Activated CD4-positive, alpha-beta T cell treated with anti-CD3 and anti-CD28 coated beads for 36 hours (primary cell): Measurements from ENCODE around the gene LYST. TPM values are rescaled to one million over a fixed set of nuclear protein-coding genes. Genes with fewer than 3 reads are reported as not detected.
A peak's percentile ranks its signal among the peaks of the same experiment; 100 is the strongest.
"Not testable (repeated sequence)": the region's sequence is repeated elsewhere in the genome, so short reads cannot be mapped to it uniquely, and the experiment has no call there.

ENCODE experiments used
- ATAC-seq: fragments of 200-7000 bp; cut with Tn5 transposase; one replicate; pipeline ENCODE4 v1.10.0; 2021; ENCODE audit warnings: mild to moderate bottlenecking, moderate library complexity
- CTCF ChIA-PET: fragments of 350-600 bp; sonication (Branson Sonifier 250); formaldehyde crosslinking; loops from one replicate; lab custom pipeline; 2021; ENCODE audit warnings: antibody characterized with exemption; lab: Charles Lee
- POLR2A ChIA-PET: fragments of 350-600 bp; sonication (Branson Sonifier 250); formaldehyde crosslinking; loops from one replicate; lab custom pipeline; 2021; ENCODE audit warnings: antibody characterized with exemption, inconsistent platforms; lab: Charles Lee
- DNase-seq: peaks from one replicate; pipeline ENCODE4 v3.0.0-alpha.2; 2020
- H3K27ac Mint-ChIP-seq: one replicate; pipeline ENCODE4 v1.8.0; 2021; ENCODE audit warnings: mixed read lengths
- H3K27me3 Mint-ChIP-seq: one replicate; pipeline ENCODE4 v1.8.0; 2021; ENCODE audit warnings: mixed read lengths
- H3K36me3 Mint-ChIP-seq: one replicate; pipeline ENCODE4 v1.8.0; 2021; ENCODE audit warnings: low read depth, mixed read lengths
- H3K4me1 Mint-ChIP-seq: one replicate; pipeline ENCODE4 v1.8.0; 2021; ENCODE audit warnings: mixed read lengths
- H3K4me3 Mint-ChIP-seq: one replicate; pipeline ENCODE4 v1.8.0; 2021; ENCODE audit warnings: mild to moderate bottlenecking, moderate library complexity, mixed read lengths
- H3K9me3 Mint-ChIP-seq: one replicate; pipeline ENCODE4 v1.8.0; 2021; ENCODE audit warnings: low read depth, mixed read lengths
- intact Hi-C, 2 experiments: fragments of 100-400 bp; cut with DNase I in 1 of 2; cut with micrococcal nuclease in 1 of 2; formaldehyde crosslinking; loops; one replicate each; pipeline versions ENCODE4 v1.14.2 to v1.15.1; 2022 to 2024; cut with DNase I, micrococcal nuclease
- total RNA-seq, 2 experiments: library from RNA; stranded (reverse); gene quantifications; one replicate each; pipeline ENCODE4 v1.2.3, GENCODE V29; 2021

The LYST gene
- total RNA-seq, 2 experiments from 2014 or later, result 28.1 to 32.3 TPM

GRCh38 chr1:235638612-235639011 lies 228.1 kb downstream of the LYST start:
- H3K4me3 Mint-ChIP-seq, H3K9me3 Mint-ChIP-seq, H3K27ac Mint-ChIP-seq, ATAC-seq, H3K27me3 Mint-ChIP-seq, H3K36me3 Mint-ChIP-seq, CTCF ChIA-PET, POLR2A ChIA-PET, intact Hi-C loops, DNase-seq: not testable (repeated sequence)
- H3K4me1 Mint-ChIP-seq, result peaks cover 23% of the 10 kb centered on the region

GRCh38 chr1:235637756-235638534 lies 228.8 kb downstream of the LYST start:
- Mint-ChIP-seq H3K4me1 (peaks cover 19% of the 10 kb centered on the region), H3K4me3 (no peak overlapping the region), H3K27me3 (peaks cover 3% of the 10 kb centered on the region), H3K27ac (no peak overlapping the region), H3K9me3 (no peaks in the 10 kb centered on the region), H3K36me3 (no peaks in the 10 kb centered on the region)
- CTCF ChIA-PET, result no interaction called here
- POLR2A ChIA-PET, result no interaction called here
- ATAC-seq (no peak), DNase-seq (no peak)
- intact Hi-C loops, result no loop called here

GRCh38 chr1:235635938-235636662 lies 230.6 kb downstream of the LYST start:
- no peaks in the 10 kb centered on the region for H3K9me3 Mint-ChIP-seq
- no peak overlapping the region for H3K27ac Mint-ChIP-seq
- H3K4me1 Mint-ChIP-seq, result peaks cover 9% of the 10 kb centered on the region
- CTCF ChIA-PET, result interaction anchor here (0.8 kb wide), 1 partner anchor 39 kb away, joined by 3 read pairs; no protein-coding TSS in a partner anchor
- DNase-seq, result no peak
- H3K4me3 Mint-ChIP-seq, result no peak overlapping the region
- POLR2A ChIA-PET, result no interaction called here
- peak; percentile 42 for ATAC-seq
- H3K36me3 Mint-ChIP-seq, result no peaks in the 10 kb centered on the region
- intact Hi-C loops, result no loop called here
- peaks cover 4% of the 10 kb centered on the region for H3K27me3 Mint-ChIP-seq

GRCh38 chr1:235632506-235633401 lies 234.0 kb downstream of the LYST start:
- DNase-seq, result no peak
- CTCF ChIA-PET, result interaction anchor here (1.0 kb wide), 1 partner anchor 114 kb away, joined by 3 read pairs; no protein-coding TSS in a partner anchor
- ATAC-seq, result peak; percentile 53

GRCh38 chr1:235631816-235632215 lies 234.9 kb downstream of the LYST start:
- ChIA-PET CTCF (no interaction called here), POLR2A (no interaction called here)
- Mint-ChIP-seq H3K36me3 (no peaks in the 10 kb centered on the region), H3K9me3 (no peaks in the 10 kb centered on the region), H3K4me3 (no peak overlapping the region), H3K4me1 (peaks cover 6% of the 10 kb centered on the region), H3K27ac (no peak overlapping the region), H3K27me3 (peaks cover 4% of the 10 kb centered on the region)
- intact Hi-C loops, result no loop called here
- DNase-seq, result no peak
- no peak for ATAC-seq

More at GRCh38 chr1:235632506-235633401, 234.0 kb downstream of the LYST start:
- Mint-ChIP-seq H3K27ac (peak overlapping the region; percentile 34), H3K4me1 (peaks cover 6% of the 10 kb centered on the region), H3K36me3 (no peaks in the 10 kb centered on the region), H3K27me3 (peaks cover 4% of the 10 kb centered on the region), H3K4me3 (no peak overlapping the region), H3K9me3 (no peaks in the 10 kb centered on the region)
- POLR2A ChIA-PET, result no interaction called here
- intact Hi-C loops, result no loop called here

GRCh38 chr1:235628316-235629005 lies 238.2 kb downstream of the LYST start:
- H3K4me1 Mint-ChIP-seq, result peaks cover 8% of the 10 kb centered on the region
- no peak for ATAC-seq
- no peak overlapping the region for H3K27ac Mint-ChIP-seq
- no peak for DNase-seq
- ChIA-PET CTCF (interaction anchor here (0.6 kb wide), 1 partner anchor 103 kb away, joined by 3 read pairs; no protein-coding TSS in a partner anchor), POLR2A (no interaction called here)
- no peak overlapping the region for H3K4me3 Mint-ChIP-seq
- intact Hi-C loops, result no loop called here
- H3K27me3 Mint-ChIP-seq, result peaks cover 8% of the 10 kb centered on the region
- H3K9me3 Mint-ChIP-seq, result no peaks in the 10 kb centered on the region
- no peaks in the 10 kb centered on the region for H3K36me3 Mint-ChIP-seq

- ATAC-seq (no peak), DNase-seq (no peak)
- no peaks in the 10 kb centered on the region for H3K36me3 Mint-ChIP-seq
- CTCF ChIA-PET, result interaction anchor here (0.6 kb wide), 1 partner anchor 23 kb away, joined by 4 read pairs; no protein-coding TSS in a partner anchor
- intact Hi-C loops, result no loop called here
- POLR2A ChIA-PET, result no interaction called here
- no peak overlapping the region for H3K27ac Mint-ChIP-seq
- peaks cover 2% of the 10 kb centered on the region for H3K4me1 Mint-ChIP-seq
- H3K9me3 Mint-ChIP-seq, result no peaks in the 10 kb centered on the region
- peaks cover 8% of the 10 kb centered on the region for H3K27me3 Mint-ChIP-seq
- no peak overlapping the region for H3K4me3 Mint-ChIP-seq
These were observed 240.9 kb downstream of the LYST start for GRCh38 chr1:235625831-235626230.

GRCh38 chr1:235625340-235625739 lies 241.4 kb downstream of the LYST start:
- no peaks in the 10 kb centered on the region for H3K9me3 Mint-ChIP-seq
- DNase-seq (no peak), ATAC-seq (no peak)
- POLR2A ChIA-PET, result no interaction called here
- intact Hi-C loops, result no loop called here
- H3K27ac Mint-ChIP-seq, result no peak overlapping the region
- H3K4me1 Mint-ChIP-seq, result peaks cover 2% of the 10 kb centered on the region
- no peaks in the 10 kb centered on the region for H3K36me3 Mint-ChIP-seq
- no peak overlapping the region for H3K4me3 Mint-ChIP-seq
- H3K27me3 Mint-ChIP-seq, result peaks cover 8% of the 10 kb centered on the region
- CTCF ChIA-PET, result interaction anchor here (0.6 kb wide), 1 partner anchor 23 kb away, joined by 4 read pairs; no protein-coding TSS in a partner anchor

GRCh38 chr1:235624721-235625333 lies 241.9 kb downstream of the LYST start:
- Mint-ChIP-seq H3K27ac (no peak overlapping the region), H3K27me3 (peaks cover 8% of the 10 kb centered on the region), H3K9me3 (no peaks in the 10 kb centered on the region), H3K4me1 (peaks cover 2% of the 10 kb centered on the region), H3K4me3 (no peak overlapping the region), H3K36me3 (no peaks in the 10 kb centered on the region)
- POLR2A ChIA-PET, result no interaction called here
- intact Hi-C loops, result no loop called here
- CTCF ChIA-PET, result interaction anchor here (0.6 to 1.0 kb wide), 2 partner anchors 22 to 111 kb away, joined by 3 to 4 read pairs; no protein-coding TSS in a partner anchor
- ATAC-seq, result no peak
- DNase-seq, result no peak

GRCh38 chr1:235622936-235623779 lies 243.5 kb downstream of the LYST start:
- DNase-seq, result no peak
- peaks cover 8% of the 10 kb centered on the region for H3K27me3 Mint-ChIP-seq
- H3K4me3 Mint-ChIP-seq, result no peak overlapping the region
- H3K4me1 Mint-ChIP-seq, result peaks cover 2% of the 10 kb centered on the region
- intact Hi-C loops, result no loop called here
- no peaks in the 10 kb centered on the region for H3K9me3 Mint-ChIP-seq
- no peak overlapping the region for H3K27ac Mint-ChIP-seq
- CTCF ChIA-PET, result interaction anchor here (0.6 kb wide), 2 partner anchors 153 to 214 kb away, joined by 3 read pairs; no protein-coding TSS in a partner anchor
- POLR2A ChIA-PET, result no interaction called here
- H3K36me3 Mint-ChIP-seq, result no peaks in the 10 kb centered on the region
- no peak for ATAC-seq
